Upper lobe of left lung (tissue), 4 donors: ENCODE results near the gene RNF114.

Experiments used
- CTCF ChIP-seq, 6 experiments: fragments of 450-650 bp in 4 of 6; fragments of 200-600 bp in 2 of 6; sonication (generic) in 2 of 6; IDR thresholded peaks; one replicate each; pipeline ENCODE4 v1.5.1; 2016 to 2019; ENCODE audit warnings: antibody characterized with exemption in 6 of 6
- POLR2A ChIP-seq, 4 donors: fragments of 450-650 bp; IDR thresholded peaks; one replicate each; pipeline ENCODE4 v1.5.1; 2016 to 2017; ENCODE audit warnings: antibody characterized with exemption in 4 of 4, mild to moderate bottlenecking in 2 of 4

DNA sequence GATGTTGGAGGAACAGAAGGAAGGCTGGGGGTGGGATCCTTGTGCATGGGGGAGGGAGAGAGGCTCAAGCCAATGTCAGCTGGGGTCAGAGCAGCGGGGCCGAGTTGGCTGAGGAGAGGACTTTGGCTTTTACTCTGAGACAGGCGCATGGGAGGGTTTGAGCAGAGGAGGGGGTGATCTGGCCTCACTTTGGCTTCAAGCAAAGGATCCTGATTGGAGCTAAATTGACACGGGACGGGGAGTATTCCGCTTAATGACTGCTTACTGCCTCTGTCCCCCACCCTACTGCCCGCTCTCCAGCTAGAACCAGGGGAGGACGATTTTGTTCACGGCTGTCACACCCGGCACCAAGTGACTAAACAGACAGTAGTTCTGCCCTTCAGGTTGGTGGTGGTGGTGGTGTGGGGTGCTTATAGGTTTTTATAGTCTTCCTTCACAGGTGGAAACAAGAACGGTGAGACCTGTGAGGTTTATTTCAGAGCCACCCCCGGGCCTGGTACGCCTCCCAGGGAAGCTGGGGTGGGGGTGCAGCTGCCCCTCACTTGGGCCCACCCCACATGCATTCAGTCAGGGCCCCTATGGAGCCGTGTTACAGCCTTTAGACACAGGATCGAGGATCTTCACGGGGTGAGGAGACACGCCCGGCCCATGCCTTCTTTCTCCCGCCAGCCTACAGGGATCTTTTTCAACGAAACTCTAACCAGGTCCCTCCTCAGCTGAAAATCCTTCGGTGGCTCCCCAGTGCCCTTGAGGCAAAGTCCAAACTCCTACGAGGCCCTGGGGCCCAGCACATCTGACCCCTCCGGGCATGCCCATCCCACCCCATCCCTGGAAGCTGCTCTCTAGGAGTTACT is 45.2 kb downstream of the RNF114 start:
- TF ChIP-seq CTCF (IDR thresholded peaks at IDR 0.05) (no peak), POLR2A (IDR thresholded peaks at IDR 0.05) (no peak)
